OCI-LY3 (cell line): Measurements from ENCODE around the gene PIEZO2.

ENCODE experiments used
- CTCF ChIP-seq: fragments of 200-600, 300-600 bp; sonication (generic); IDR thresholded peaks from 2 replicates; pipeline ENCODE4 v1.5.1; 2014; ENCODE audit warnings: antibody characterized with exemption, low read length, low read depth
- EZH2phosphoT487 ChIP-seq: fragments of 200-600 bp; shearing (Covaris generic); IDR thresholded peaks from 2 replicates; pipeline ENCODE4 v1.6.1; 2018; ENCODE audit warnings: antibody characterized with exemption, mixed run types, low read depth

GRCh38 chr18:11114653-11115052 lies 34.7 kb downstream of the PIEZO2 start:
- no peak for TF ChIP-seq CTCF
- TF ChIP-seq EZH2phosphoT487 = no peak
